ENCODE measurements around the gene TSG101.
A peak's percentile ranks its signal among the peaks of the same experiment; 100 is the strongest.

Gene TSG101

GRCh38 chr11:18526521-18527296 lies at the start of gene TSG101:
TSG101 (minus strand) TSS chr11:18526942; CDS start chr11:18526816, 126 bp downstream.
- H3K36me3 ChIP-seq (ENCODE audit: control insufficient read depth, insufficient read depth, low read length, severe bottlenecking): peaks cover 19% of the 10 kb centered on the region
- no peaks in the 10 kb centered on the region for H3K27me3 ChIP-seq (replicated peaks; ENCODE audit: control insufficient read depth, insufficient read depth, low read length)
- peaks cover 31% of the 10 kb centered on the region for H3K4me1 ChIP-seq (ENCODE audit: control insufficient read depth, insufficient read depth, low read length)
- H3K9me3 ChIP-seq (ENCODE audit: control insufficient read depth, low read length): no peaks in the 10 kb centered on the region
- H3K4me3 ChIP-seq (ENCODE audit: low read length): peak within 1 kb of the TSS; percentile 99
- DNase-seq (ENCODE audit: low read depth): peak; percentile 98
- H3K9ac ChIP-seq (ENCODE audit: low read length): peak within 1 kb of the TSS; percentile 93

- no peak for DNase-seq (ENCODE audit: low read depth)
- Histone ChIP-seq H3K9ac (ENCODE audit: low read length) (no peak overlapping the region), H3K4me3 (ENCODE audit: low read length) (no peak overlapping the region), H3K4me1 (ENCODE audit: control insufficient read depth, insufficient read depth, low read length) (no peaks in the 10 kb centered on the region), H3K9me3 (ENCODE audit: control insufficient read depth, low read length) (no peaks in the 10 kb centered on the region), H3K36me3 (ENCODE audit: control insufficient read depth, insufficient read depth, low read length, severe bottlenecking) (peaks cover 77% of the 10 kb centered on the region), H3K27me3 (replicated peaks; ENCODE audit: control insufficient read depth, insufficient read depth, low read length) (no peaks in the 10 kb centered on the region)
Observed at GRCh38 chr11:18575361-18575760, 48.6 kb upstream of the TSG101 start.

DNA sequence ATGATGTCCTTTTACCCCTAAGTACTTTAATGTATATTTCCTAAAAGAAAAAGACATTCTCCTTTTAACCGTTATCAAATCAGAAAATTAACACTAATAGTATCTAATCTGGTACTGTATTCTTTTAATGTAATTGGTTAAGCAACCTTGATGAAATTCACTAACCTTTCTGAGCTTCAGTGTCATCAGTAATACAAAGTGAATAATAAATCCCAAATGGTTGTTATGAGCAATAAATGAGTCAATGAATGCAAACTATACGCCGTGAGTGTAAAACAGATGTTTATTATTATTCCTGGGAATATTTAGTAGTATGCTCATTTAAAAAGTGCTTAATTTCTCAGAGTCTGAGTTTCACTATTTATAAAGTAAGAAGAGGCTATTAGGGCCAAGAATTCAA lies 40.3 kb upstream of the TSG101 start:
- Histone ChIP-seq H3K9ac (ENCODE audit: low read length) (peak overlapping the region; percentile 29), H3K9me3 (ENCODE audit: control insufficient read depth, low read length) (no peaks in the 10 kb centered on the region), H3K4me3 (ENCODE audit: low read length) (peak overlapping the region; percentile 24), H3K36me3 (ENCODE audit: control insufficient read depth, insufficient read depth, low read length, severe bottlenecking) (peaks cover 37% of the 10 kb centered on the region), H3K4me1 (ENCODE audit: control insufficient read depth, insufficient read depth, low read length) (peaks cover 24% of the 10 kb centered on the region), H3K27me3 (replicated peaks; ENCODE audit: control insufficient read depth, insufficient read depth, low read length) (no peaks in the 10 kb centered on the region)
- DNase-seq (ENCODE audit: low read depth): no peak

GRCh38 chr11:18566406-18566805 lies 39.7 kb upstream of the TSG101 start:
- peak; percentile 51 for DNase-seq (ENCODE audit: low read depth)
- no peaks in the 10 kb centered on the region for H3K27me3 ChIP-seq (replicated peaks; ENCODE audit: control insufficient read depth, insufficient read depth, low read length)
- no peak overlapping the region for H3K9ac ChIP-seq (ENCODE audit: low read length)
- no peaks in the 10 kb centered on the region for H3K9me3 ChIP-seq (ENCODE audit: control insufficient read depth, low read length)
- no peak overlapping the region for H3K4me3 ChIP-seq (ENCODE audit: low read length)
- H3K4me1 ChIP-seq (ENCODE audit: control insufficient read depth, insufficient read depth, low read length): peaks cover 24% of the 10 kb centered on the region
- H3K36me3 ChIP-seq (ENCODE audit: control insufficient read depth, insufficient read depth, low read length, severe bottlenecking): peaks cover 30% of the 10 kb centered on the region

- DNase-seq (ENCODE audit: low read depth): no peak
- no peak overlapping the region for H3K4me3 ChIP-seq (ENCODE audit: low read length)
- peaks cover 31% of the 10 kb centered on the region for H3K36me3 ChIP-seq (ENCODE audit: control insufficient read depth, insufficient read depth, low read length, severe bottlenecking)
- peaks cover 24% of the 10 kb centered on the region for H3K4me1 ChIP-seq (ENCODE audit: control insufficient read depth, insufficient read depth, low read length)
- no peaks in the 10 kb centered on the region for H3K9me3 ChIP-seq (ENCODE audit: control insufficient read depth, low read length)
- H3K27me3 ChIP-seq (replicated peaks; ENCODE audit: control insufficient read depth, insufficient read depth, low read length): no peaks in the 10 kb centered on the region
- H3K9ac ChIP-seq (ENCODE audit: low read length): no peak overlapping the region
Observed at GRCh38 chr11:18564149-18564548, 37.4 kb upstream of the TSG101 start.

DNA sequence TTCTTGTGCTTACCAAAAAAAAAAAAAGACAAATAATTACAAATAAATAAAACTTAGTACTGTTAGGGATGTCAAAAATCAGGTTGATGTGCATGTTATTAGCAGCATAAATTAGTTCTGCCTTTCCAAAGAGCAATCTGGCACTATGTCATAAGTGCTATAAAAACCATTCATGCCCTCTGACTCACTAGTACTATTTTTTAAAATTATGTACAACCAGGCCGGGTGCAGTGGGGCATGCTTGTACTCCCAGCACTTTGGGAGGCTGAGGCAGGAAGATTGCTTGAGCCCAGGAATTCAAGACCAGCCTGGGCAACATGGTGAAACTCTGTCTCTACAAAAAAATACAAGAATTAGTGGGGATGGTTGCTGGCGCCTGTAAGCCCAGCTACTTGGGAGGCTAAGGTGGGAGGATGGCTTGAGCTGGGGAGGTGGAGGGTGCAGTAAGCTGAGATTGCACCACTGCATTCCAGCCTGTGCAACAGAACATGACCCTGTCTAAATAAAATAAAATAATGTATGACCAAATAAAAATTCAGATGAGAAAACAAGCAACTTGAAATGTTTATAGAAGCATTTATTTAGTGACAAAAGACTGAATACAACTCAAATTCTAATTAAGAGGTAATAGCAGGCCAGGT lies 36.5 kb upstream of the TSG101 start:
- no peak overlapping the region for H3K9ac ChIP-seq (ENCODE audit: low read length)
- peaks cover 32% of the 10 kb centered on the region for H3K36me3 ChIP-seq (ENCODE audit: control insufficient read depth, insufficient read depth, low read length, severe bottlenecking)
- H3K4me1 ChIP-seq (ENCODE audit: control insufficient read depth, insufficient read depth, low read length): peaks cover 24% of the 10 kb centered on the region
- no peaks in the 10 kb centered on the region for H3K27me3 ChIP-seq (replicated peaks; ENCODE audit: control insufficient read depth, insufficient read depth, low read length)
- peak; percentile 29 for DNase-seq (ENCODE audit: low read depth)
- no peaks in the 10 kb centered on the region for H3K9me3 ChIP-seq (ENCODE audit: control insufficient read depth, low read length)
- H3K4me3 ChIP-seq (ENCODE audit: low read length): no peak overlapping the region

- H3K4me1 ChIP-seq (ENCODE audit: control insufficient read depth, insufficient read depth, low read length): no peaks in the 10 kb centered on the region
- H3K4me3 ChIP-seq (ENCODE audit: low read length): no peak overlapping the region
- no peaks in the 10 kb centered on the region for H3K27me3 ChIP-seq (replicated peaks; ENCODE audit: control insufficient read depth, insufficient read depth, low read length)
- DNase-seq (ENCODE audit: low read depth): no peak
- H3K9me3 ChIP-seq (ENCODE audit: control insufficient read depth, low read length): no peaks in the 10 kb centered on the region
- no peak overlapping the region for H3K9ac ChIP-seq (ENCODE audit: low read length)
- peaks cover 47% of the 10 kb centered on the region for H3K36me3 ChIP-seq (ENCODE audit: control insufficient read depth, insufficient read depth, low read length, severe bottlenecking)
Observed at GRCh38 chr11:18548001-18548400, 21.3 kb upstream of the TSG101 start.

GRCh38 chr11:18540207-18541009 lies 13.7 kb upstream of the TSG101 start:
- Histone ChIP-seq H3K9me3 (ENCODE audit: control insufficient read depth, low read length) (no peaks in the 10 kb centered on the region), H3K4me1 (ENCODE audit: control insufficient read depth, insufficient read depth, low read length) (no peaks in the 10 kb centered on the region), H3K4me3 (ENCODE audit: low read length) (no peak overlapping the region), H3K36me3 (ENCODE audit: control insufficient read depth, insufficient read depth, low read length, severe bottlenecking) (peaks cover 44% of the 10 kb centered on the region), H3K9ac (ENCODE audit: low read length) (no peak overlapping the region), H3K27me3 (replicated peaks; ENCODE audit: control insufficient read depth, insufficient read depth, low read length) (no peaks in the 10 kb centered on the region)
- DNase-seq (ENCODE audit: low read depth): peak; percentile 32

- Histone ChIP-seq H3K4me1 (ENCODE audit: control insufficient read depth, insufficient read depth, low read length) (no peaks in the 10 kb centered on the region), H3K4me3 (ENCODE audit: low read length) (no peak overlapping the region), H3K9ac (ENCODE audit: low read length) (no peak overlapping the region), H3K36me3 (ENCODE audit: control insufficient read depth, insufficient read depth, low read length, severe bottlenecking) (peaks cover 46% of the 10 kb centered on the region), H3K27me3 (replicated peaks; ENCODE audit: control insufficient read depth, insufficient read depth, low read length) (no peaks in the 10 kb centered on the region), H3K9me3 (ENCODE audit: control insufficient read depth, low read length) (no peaks in the 10 kb centered on the region)
- DNase-seq (ENCODE audit: low read depth): no peak
Observed at GRCh38 chr11:18536209-18536608, 9.5 kb upstream of the TSG101 start.

- Histone ChIP-seq H3K36me3 (ENCODE audit: control insufficient read depth, insufficient read depth, low read length, severe bottlenecking) (peaks cover 47% of the 10 kb centered on the region), H3K9ac (ENCODE audit: low read length) (no peak overlapping the region), H3K4me1 (ENCODE audit: control insufficient read depth, insufficient read depth, low read length) (peaks cover 4% of the 10 kb centered on the region), H3K4me3 (ENCODE audit: low read length) (no peak overlapping the region), H3K9me3 (ENCODE audit: control insufficient read depth, low read length) (no peaks in the 10 kb centered on the region), H3K27me3 (replicated peaks; ENCODE audit: control insufficient read depth, insufficient read depth, low read length) (no peaks in the 10 kb centered on the region)
- DNase-seq (ENCODE audit: low read depth): no peak
Observed at GRCh38 chr11:18534245-18534644, 7.5 kb upstream of the TSG101 start.

DNA sequence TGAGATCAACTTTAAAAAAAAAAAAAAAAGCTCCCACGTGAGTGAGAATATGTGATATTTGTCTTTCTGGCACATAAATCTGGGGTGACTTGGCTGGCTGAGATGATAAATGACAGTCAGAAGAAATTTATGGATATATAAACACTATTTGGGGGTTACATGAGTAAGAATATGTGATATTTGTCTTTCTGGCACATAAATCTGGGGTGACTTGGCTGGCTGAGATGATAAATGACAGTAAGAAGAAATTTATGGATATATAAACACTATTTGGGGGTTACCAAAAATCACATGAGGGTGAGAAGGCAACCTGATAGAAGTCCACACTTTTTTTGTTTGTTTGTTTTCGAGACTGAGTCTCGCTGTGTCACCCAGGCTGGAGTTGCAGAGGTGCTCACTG lies 6.6 kb upstream of the TSG101 start:
- Histone ChIP-seq H3K9me3 (ENCODE audit: control insufficient read depth, low read length) (no peaks in the 10 kb centered on the region), H3K27me3 (replicated peaks; ENCODE audit: control insufficient read depth, insufficient read depth, low read length) (no peaks in the 10 kb centered on the region), H3K4me3 (ENCODE audit: low read length) (no peak overlapping the region), H3K9ac (ENCODE audit: low read length) (no peak overlapping the region), H3K36me3 (ENCODE audit: control insufficient read depth, insufficient read depth, low read length, severe bottlenecking) (peaks cover 47% of the 10 kb centered on the region), H3K4me1 (ENCODE audit: control insufficient read depth, insufficient read depth, low read length) (peaks cover 4% of the 10 kb centered on the region)
- DNase-seq (ENCODE audit: low read depth): no peak
